A172 (cell line): ENCODE data around the gene LAMB2. TPM values are rescaled to one million over a fixed set of nuclear protein-coding genes. Genes with fewer than 3 reads are reported as not detected.

Source experiments
- DNase-seq: peaks from one replicate; pipeline ENCODE4 v3.0.0-alpha.2; 2015; ENCODE audit warnings: low spot score
- total RNA-seq: library from RNA; depleted of rRNA; stranded (reverse); fragments of >200 nt; shearing (Covaris generic); gene quantifications from 2 replicates; pipeline ENCODE4 v1.2.3, GENCODE V29; 2014; rRNA removed

LAMB2 gene
- total RNA-seq = 189 and 192 TPM in 2 replicates

- DNase-seq = peak; percentile 65
Observed at GRCh38 chr3:49132437-49133225, at the start of gene LAMB2. TSS of gene LAMB2 (minus strand) at chr3:49133050. CDS start at chr3:49132867, 183 bp downstream.

DNA sequence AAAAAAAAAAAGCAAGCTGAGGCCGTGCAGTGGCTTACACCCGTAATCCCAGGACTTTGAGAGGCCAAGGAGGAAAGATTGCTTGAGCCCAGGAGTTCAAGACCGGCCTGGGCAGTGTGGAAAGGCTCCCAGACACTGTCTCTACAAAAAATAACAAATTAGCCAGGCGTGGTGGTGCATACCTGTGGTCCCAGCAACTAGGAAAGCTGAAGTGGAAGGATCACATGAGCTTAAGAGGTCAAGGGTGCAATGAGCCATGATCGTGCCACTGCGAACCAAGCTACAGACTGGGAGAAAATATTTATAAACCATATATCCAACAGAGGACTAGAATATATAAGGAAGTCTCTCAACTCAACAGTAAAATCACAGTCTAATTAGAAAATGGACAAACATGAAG is 48.5 kb upstream of the LAMB2 start:
- DNase-seq = no peak

GRCh38 chr3:49180116-49180515 is 47.3 kb upstream of the LAMB2 start:
- no peak for DNase-seq

DNA sequence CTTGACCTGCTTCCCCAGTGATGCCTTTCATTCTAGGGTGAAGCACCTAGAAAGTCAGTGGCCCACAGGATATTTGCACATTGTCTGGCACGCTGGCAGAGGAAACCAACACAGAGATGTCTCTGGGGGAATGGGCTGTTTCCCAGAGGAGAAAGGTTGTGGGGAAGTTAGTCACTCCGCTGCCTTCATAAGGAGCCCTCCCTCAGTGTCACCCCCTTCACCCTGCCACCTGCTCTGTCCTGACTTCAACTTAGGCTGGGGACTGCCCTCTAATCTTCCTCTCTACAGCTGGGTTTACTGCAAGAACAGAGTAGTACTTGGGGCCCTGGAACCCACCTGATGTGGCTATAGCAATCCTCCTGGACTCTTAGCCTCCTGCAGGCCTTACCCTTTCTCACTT is 44.2 kb upstream of the LAMB2 start:
- DNase-seq = no peak

- DNase-seq = no peak
Observed at GRCh38 chr3:49175530-49175929, 42.7 kb upstream of the LAMB2 start.

DNA sequence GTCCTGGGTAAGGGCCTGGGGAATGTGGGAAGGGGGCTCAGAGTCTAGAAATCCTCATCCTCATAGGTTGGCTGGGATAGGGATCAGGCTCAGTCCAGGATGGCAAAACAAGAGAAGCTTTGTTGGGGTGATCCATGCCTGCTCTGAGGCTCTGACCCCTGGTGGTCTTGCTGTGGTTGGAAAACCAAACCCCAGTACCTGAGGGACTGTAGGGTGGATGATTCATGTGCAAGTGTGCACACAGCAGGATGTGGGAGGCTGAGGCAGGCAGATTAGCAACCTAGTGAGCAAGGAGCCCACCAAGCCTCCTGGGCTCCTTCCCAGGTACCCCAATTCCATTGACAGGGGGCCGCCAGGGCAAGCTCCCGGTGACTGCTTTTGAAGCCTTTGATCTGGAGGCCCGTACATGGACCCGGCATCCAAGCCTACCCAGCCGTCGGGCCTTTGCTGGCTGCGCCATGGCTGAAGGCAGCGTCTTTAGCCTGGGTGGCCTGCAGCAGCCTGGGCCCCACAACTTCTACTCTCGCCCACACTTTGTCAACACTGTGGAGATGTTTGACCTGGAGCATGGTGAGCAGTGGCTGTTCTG is 41.6 kb upstream of the LAMB2 start:
- DNase-seq = no peak

DNA sequence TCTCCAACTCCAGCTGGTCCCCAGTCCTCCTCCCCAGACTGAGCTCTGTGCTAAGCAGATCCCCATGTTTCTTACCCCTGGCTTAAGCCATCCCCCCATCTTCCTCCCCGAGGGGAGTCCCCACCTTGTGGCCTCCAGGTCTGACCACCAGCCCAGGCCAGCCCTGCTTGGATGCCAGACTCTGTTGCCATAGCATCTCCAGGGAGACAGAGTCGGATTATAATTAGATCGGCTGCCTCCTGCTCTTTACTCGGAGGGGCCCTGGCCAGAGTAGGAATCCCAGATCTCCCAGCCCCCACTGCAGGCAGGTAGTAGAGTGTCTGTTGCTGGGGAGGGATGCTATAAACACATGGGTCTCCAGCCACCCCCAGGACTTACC is 40.9 kb upstream of the LAMB2 start:
- DNase-seq = no peak

- DNase-seq = no peak
Observed at GRCh38 chr3:49173116-49173791, 40.4 kb upstream of the LAMB2 start.

GRCh38 chr3:49172551-49173041 is 39.7 kb upstream of the LAMB2 start:
- no peak for DNase-seq

- no peak for DNase-seq
Observed at GRCh38 chr3:49171775-49172500, 39.1 kb upstream of the LAMB2 start.

GRCh38 chr3:49171119-49171774 is 38.4 kb upstream of the LAMB2 start, which contains the start of gene KLHDC8B:
TSS of gene KLHDC8B (plus strand) at chr3:49171598. CDS start at chr3:49172770, 1,172 bp downstream.
- DNase-seq = peak; percentile 52

DNA sequence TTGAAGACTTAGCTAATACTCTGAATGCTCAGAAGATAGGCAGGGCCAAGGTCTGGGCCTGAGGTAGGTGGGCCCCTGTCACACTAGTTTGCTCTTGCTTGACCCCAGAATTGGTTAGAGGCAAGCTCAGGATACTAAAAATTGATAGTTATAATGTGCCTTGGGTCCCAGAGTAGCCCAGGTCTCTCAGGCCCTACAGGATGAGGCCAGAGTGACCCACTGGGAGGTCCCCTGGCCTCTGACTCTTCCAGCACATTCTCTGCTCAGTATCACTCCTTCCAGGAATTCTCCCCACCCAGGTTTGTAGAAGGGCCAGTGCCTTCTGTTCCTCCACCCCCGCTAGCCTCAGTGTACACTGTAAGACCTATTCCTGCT is 37.9 kb upstream of the LAMB2 start:
- DNase-seq = no peak

GRCh38 chr3:49166752-49167556 is 34.1 kb upstream of the LAMB2 start:
- no peak for DNase-seq

DNA sequence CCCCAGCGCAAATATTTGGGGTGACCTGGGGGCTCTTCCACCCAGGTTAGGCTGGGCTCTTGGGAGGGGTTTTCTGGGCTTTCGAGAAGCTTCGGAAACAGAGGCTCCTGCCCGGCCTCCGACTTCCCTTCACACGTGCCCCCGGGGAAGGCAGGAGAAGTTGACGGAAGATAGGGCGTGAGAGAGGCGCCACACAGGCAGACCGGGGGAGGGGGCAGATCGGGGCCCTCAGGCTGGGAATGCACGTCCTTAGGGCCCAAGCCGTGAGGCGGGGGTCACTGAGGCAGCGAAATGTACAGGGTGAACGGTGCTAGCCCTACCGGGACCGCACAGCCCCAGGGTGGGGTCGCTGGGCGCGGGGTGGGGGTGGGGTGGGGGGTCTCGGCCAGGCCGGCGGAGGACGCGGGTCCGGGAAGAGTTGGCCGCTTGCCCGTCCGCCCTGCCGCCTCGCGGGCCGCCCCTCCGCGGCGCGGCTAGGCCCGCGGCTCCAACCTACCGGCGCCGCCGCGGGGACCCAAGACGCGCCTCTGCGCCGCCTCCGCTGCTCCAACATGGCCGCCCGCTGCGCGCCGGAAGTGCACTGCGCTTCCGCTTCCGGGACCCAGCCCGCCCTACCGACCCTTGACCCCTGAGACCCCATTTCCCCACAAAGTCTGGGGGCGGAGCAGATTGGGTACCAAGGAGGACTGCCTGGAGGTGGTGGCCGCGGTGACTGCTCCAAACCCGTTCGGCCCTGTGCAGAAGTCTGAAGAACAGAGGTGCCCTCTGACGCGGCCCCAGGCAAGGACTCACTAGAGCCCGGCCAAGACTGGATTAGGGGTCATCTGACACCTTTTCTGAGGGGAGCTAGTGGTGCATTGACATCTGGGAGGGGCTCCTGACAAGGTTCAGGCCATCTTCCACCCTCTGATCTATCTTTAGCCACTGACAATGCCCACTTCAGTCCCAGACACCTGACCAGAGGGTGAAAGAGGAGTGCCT is 33.2 kb upstream of the LAMB2 start, which contains the start of gene CCDC71:
TSS of gene CCDC71 (minus strand) at position 561 of the 981 bp plus-strand sequence. CDS start 2,123 bp downstream, outside the sequence.
- peak; percentile 27 for DNase-seq

DNA sequence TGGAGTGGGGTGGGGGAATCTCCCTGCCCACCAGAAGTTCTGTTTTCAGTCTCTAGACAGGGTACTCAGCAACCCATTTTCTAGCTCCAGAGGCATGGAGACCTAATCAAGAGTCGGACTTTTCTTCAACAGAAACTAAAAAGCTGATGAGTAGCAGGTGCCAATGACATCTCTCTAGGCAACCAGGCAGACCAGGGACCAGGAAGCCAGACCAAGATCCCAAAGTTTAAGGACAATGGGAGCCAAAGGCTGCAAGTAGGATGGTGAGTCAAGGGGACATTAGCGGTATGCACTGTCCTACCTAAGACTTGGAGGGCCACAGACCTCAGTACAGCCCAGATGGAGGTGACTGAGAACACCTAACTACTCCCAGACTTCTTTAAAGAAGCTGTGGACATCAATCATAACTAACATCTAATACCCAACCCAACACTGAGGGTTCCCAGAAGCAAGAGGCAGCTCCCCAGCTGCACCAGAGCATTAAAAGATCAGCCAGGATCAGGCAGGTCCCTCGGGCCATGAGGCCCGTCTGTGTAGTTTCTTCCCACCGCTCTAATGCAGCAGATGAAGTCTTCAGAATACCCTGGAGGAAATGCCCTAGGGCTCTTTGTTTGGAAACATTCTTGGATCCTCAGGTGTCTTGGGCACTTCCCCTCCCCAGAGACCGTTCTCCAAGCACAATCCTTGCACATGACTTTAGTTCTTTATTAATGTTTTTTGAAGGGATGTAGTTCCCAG is 32.3 kb upstream of the LAMB2 start:
- no peak for DNase-seq

DNA sequence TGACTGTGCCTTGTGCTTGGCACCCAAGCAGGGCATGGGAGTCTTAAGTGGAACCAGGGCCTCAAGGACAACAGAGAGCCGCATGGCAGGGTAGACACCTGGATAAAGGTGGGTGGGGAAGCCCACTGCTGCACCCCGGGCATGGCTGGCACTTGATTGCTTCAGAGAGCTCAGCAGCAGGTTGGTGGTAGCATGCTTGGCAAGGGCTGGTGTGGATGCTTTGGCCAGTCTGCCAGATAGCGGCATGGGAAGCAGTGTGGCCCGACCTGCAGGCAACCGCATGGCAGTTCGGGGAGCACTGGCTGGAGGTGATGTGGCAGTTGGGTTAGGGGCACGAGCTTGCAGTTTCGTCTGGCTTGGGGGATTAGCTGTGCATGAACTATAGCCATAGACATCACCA is 30.8 kb upstream of the LAMB2 start:
- no peak for DNase-seq

- no peak for DNase-seq
Observed at GRCh38 chr3:49162751-49163419, 30.0 kb upstream of the LAMB2 start.
